ENCODE data around the gene UPP2.

DNA sequence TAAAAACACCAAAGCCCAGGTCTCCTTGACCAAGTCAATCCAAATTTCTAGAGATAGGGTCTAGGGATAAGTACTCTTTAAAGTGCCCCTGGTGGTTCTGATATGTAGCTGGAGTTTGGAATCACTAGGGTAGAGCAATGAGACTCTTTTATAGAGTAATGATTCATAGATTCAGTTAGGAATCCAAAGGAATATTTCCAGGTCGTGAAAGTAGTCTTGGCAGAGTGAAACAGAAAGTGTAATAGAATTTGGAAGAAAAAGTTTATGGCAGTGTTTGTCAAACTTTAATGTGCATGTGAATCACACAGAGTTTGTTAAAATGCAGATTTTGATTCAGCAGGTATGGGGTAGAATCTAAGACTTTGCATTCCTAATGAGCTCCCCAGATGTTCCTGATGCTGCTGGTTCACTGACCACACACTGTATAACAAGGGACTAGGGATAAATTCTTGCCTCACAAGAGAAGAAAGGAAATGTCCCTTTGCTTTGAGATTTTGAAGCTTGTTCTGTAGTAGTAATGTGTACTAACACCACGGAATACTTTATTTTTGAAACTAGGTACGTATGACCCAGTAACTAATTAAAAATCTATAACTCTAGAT is 1.8 kb downstream of the UPP2 start:
- TF ChIP-seq, protein P1, sequence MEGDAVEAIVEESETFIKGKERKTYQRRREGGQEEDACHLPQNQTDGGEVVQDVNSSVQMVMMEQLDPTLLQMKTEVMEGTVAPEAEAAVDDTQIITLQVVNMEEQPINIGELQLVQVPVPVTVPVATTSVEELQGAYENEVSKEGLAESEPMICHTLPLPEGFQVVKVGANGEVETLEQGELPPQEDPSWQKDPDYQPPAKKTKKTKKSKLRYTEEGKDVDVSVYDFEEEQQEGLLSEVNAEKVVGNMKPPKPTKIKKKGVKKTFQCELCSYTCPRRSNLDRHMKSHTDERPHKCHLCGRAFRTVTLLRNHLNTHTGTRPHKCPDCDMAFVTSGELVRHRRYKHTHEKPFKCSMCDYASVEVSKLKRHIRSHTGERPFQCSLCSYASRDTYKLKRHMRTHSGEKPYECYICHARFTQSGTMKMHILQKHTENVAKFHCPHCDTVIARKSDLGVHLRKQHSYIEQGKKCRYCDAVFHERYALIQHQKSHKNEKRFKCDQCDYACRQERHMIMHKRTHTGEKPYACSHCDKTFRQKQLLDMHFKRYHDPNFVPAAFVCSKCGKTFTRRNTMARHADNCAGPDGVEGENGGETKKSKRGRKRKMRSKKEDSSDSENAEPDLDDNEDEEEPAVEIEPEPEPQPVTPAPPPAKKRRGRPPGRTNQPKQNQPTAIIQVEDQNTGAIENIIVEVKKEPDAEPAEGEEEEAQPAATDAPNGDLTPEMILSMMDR (IDR thresholded peaks at IDR 0.05; ENCODE audit: insufficient read depth, low read length, poor library complexity, severe bottlenecking) = no peak
- TF ChIP-seq EZH2phosphoT487 (conservative IDR thresholded peaks at IDR 0.05; ENCODE audit: low read length) = no peak
